Stimulated activated CD4-positive, alpha-beta T cell treated with anti-CD3 and anti-CD28 coated beads, Interleukin-4, amount 100 ng/mL, for 1 hour (primary cell): ENCODE results near the gene AKT1S1.

Source experiments
- DNase-seq: peaks from one replicate; pipeline ENCODE4 v3.0.0-alpha.2; 2020

AKT1S1 gene

DNA sequence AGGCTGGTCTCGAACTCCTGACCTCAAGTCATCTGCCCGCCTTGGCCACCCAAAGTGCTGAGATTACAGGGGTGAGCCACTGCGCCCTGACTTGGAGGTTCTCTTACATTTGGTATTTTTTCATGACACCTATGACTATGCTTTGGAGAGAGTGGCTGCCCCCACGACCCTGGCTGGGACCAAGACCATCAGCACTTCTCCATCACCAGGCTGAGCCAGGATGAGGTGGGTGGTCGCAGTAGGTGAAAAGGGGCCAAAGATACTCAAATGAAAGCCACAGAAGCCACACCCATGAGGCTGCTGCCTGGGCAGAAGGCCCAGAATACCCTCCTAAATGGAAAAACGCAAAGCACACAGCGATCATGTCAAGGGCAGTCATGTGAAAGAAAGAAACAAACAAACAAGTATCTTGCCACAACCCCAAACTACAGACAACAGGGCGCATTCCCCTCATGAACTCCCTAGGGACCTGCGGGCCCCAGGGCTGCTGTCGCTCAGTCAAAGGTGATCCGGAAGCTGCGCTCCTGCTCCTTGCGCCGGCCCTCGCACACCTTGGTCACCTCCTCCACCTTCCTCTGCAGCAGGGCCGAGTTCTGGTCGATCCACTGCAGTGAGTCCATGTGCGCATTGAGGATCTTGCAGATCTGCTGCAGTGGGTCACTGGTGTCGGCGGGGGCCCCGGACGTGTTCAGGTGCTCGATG lies 30.7 kb upstream of the AKT1S1 start:
- no peak for DNase-seq

- DNase-seq = no peak
These were observed 29.9 kb upstream of the AKT1S1 start for GRCh38 chr19:49906879-49907564.

DNA sequence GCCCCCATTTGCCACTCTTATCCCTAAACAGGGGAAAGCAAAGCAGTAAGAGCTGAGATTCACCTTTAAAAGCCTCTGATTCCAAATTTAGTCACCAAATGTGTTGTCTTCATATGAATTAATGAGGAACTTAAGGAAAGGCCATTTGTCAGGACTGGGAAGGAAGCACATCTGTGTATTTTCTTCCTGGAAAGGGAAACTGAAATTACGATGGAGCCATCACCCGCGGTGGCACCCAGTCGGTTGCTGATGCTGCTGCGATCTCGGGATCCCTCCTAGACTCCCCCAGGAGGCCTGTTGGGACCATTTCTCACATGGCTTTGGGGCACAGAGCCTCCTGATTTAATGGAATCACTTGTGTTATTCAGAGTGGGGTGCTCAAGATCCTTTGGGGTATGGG lies 27.0 kb upstream of the AKT1S1 start:
- DNase-seq = no peak

DNA sequence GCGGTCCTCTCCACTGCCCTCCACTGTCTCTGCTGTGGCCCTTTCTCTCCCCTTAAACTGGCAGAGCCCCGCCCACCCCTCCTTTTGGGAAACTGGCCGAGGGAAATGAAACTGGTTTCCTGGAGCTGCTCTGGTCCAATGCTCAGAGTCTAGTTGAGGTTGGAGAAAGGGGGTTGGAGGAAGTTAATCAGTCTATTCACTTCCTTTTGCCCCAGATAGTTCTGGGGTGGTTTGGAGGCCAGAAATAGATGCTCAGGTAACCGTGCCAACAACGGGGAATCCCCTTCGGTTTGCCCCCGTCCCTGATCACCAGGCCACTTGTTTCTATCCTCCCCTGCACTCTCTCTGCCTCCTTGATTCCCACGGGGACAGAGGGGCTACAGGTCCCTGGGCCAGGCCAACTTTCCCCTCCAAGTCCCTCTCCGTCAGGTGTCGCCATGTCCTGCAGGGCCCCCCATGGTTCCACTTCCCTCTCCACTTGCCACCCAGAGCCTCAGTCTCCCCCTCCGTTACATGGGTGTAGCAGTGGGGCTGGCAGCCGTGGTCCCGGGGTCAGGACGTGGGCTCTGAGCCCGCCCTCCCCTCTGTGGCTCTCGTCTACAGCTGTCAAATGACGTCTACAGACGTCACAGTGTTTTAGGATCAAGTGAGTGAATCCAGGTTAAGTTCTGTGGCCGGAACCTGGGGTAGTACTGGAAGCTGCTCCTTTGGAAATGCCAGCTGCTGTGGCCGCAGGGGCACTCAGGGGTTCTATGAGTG lies 19.9 kb upstream of the AKT1S1 start, which contains the start of gene IL4I1:
TSS of gene IL4I1 (minus strand) at position 25 of the 759 bp plus-strand sequence. CDS start 727 bp downstream, outside the sequence.
- DNase-seq = peak; percentile 59

DNA sequence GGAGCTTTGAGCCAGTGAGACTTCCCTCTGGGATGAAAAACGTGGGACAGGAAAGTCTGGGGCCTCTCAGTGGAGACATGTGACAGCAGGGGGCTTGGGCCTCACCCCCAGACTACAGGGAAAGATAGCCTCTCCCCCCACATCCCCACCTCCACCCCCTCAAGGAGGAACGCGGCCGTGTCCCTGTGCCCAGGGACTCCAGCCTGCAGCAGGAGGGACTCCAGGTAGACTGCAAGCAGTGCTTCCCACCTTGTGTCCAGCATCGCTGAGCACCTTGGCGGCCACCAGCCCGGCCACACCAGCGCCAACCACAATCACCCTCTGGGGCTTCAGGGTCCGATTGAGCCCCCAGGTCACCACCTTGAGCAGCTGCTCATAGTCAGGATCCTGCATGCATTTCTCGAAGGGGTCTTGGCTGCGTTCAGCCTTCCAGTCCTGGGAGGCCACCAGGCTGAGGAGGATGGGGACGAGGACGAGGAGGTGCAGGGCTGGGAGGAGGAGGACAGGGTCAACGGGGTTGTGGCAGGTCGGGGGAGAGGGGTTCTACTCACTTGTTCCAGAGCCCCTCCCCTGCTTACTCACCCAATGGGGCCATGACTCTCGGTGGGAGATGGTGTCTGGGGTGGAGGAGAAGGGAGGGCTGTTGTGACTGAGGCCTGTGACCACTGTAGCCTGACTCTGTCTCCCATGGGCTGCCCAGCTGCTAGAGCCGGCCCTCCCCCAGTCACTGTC lies 18.6 kb upstream of the AKT1S1 start:
- DNase-seq = no peak

- peak; percentile 34 for DNase-seq
These were observed 17.9 kb upstream of the AKT1S1 start for GRCh38 chr19:49894879-49895565.

- no peak for DNase-seq
These were observed 17.0 kb upstream of the AKT1S1 start for GRCh38 chr19:49894011-49894664.

- no peak for DNase-seq
These were observed 15.6 kb upstream of the AKT1S1 start for GRCh38 chr19:49892716-49893115.

GRCh38 chr19:49891393-49891792 lies 14.2 kb upstream of the AKT1S1 start:
- DNase-seq = no peak

- DNase-seq = peak; percentile 74
These were observed 13.5 kb upstream of the AKT1S1 start for GRCh38 chr19:49890349-49891311.

GRCh38 chr19:49889687-49890348 lies 12.7 kb upstream of the AKT1S1 start:
- peak; percentile 76 for DNase-seq

DNA sequence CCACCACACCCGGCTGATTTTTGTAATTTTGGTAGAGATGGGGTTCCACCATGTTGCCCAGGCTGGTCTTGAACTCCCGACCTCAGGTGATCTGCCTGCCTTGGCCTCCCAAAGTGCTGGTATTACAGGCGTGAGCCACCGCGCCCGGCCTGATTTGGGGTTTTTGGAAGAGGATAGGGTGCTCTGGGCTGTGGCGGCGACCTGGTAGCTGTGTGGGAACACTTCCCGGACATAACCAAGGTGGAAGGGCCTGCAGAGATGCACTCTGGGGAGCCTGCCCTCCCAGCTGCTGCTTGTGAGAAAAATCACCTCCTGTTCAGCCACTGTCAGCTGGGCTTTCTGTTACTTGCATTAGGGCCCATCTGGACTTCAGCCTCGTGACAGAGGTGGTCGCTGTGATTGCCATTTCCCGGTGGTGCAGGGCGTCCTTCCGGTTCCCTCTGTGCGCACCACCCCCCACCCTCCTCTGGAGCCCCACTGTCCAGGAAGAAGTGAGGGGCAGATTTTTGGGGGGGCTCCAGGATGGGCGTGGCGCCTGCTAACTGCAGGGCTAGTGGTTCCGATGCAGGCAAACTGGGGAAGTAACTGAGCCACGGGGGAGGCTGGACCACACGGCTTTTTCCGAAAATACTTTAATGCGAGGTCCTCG lies 12.0 kb upstream of the AKT1S1 start:
- no peak for DNase-seq

- no peak for DNase-seq
These were observed 11.3 kb upstream of the AKT1S1 start for GRCh38 chr19:49888510-49888824.

DNA sequence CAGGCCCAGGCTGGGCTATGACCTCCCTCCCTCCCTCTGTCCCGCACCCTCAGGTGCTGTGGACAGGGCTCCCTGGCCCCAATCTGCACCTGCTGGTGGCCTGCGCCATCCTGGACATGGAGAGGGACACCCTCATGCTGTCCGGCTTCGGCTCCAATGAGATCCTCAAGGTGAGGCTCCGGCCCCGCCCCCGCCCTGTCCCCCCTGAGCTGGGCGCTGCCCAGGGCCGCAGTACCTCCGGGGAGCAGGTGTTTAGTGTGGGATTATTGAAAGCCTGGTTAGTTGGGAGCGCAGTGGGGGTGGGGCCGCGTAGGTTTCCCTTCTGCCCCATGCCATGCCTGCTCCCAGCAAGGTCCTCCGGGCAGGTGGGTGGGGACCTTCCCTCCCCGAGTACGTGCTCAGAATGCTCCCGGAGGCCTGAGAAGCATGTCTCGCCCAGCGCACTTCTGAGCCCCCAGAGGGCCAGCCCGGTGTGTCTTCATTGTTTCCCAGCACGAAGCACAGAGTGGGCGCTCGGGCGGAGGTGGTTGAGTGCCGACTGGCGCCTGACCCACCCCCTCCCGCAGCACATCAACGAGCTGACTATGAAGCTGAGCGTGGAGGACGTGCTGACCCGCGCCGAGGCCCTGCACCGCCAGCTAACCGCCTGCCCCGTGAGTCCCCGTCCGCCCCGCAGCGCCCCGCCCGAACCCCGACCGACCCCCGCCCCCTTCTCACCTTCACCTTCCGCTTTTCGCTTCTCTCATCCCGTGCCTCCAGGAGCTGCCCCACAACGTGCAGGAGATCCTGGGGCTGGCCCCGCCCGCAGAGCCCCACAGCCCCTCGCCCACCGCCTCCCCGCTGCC lies 10.7 kb upstream of the AKT1S1 start:
- no peak for DNase-seq

- no peak for DNase-seq
These were observed 10.0 kb upstream of the AKT1S1 start for GRCh38 chr19:49887037-49887664.

DNA sequence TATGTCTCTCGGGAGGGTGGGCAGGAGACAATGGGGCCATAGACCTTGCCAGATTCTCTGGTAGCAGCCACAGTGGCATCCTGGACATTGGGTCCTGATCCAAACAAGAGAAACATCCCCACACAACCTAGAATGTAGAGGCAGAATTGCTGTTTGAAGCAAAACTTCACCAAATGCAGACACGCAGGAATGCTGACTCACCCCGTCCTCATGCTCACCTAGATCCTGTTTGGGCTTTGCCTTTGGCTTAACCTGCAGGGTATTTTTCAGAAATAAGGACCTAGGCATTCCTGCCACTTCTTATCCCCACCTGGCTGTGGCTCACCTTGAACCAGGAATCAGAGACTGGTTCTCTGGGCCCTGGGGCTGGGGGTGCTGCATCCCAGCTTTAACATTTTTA lies 7.6 kb upstream of the AKT1S1 start:
- DNase-seq = no peak

GRCh38 chr19:49884109-49884508 lies 7.0 kb upstream of the AKT1S1 start:
- DNase-seq = no peak

GRCh38 chr19:49883094-49883493 lies 5.9 kb upstream of the AKT1S1 start:
- no peak for DNase-seq
